PC-9 (cell line): ENCODE data around the gene ADGRB3. TPM values are rescaled to one million over a fixed set of nuclear protein-coding genes. Genes with fewer than 3 reads are reported as not detected.

ENCODE experiments used
- BruUV-seq: library from RNA; stranded (reverse); fragments of 400-500 nt; replicated peaks from 2 replicates; lab custom pipeline; 2021; lab: Mats Ljungman, UMichigan
- CTCF ChIA-PET: fragments of 300-600 bp; sonication (Branson Sonifier 250); formaldehyde crosslinking; loops from one replicate; lab custom pipeline; 2022; ENCODE audit warnings: antibody characterized with exemption; lab: Charles Lee
- POLR2A ChIA-PET: fragments of 300-600 bp; sonication (Branson Sonifier 250); formaldehyde crosslinking; loops from one replicate; lab custom pipeline; 2022; ENCODE audit warnings: antibody characterized with exemption; ENCODE audit not compliant: unreplicated experiment; lab: Charles Lee
- DNase-seq, 2 experiments: peaks; one replicate each; pipeline versions ENCODE4 v3.0.0 to v3.0.0-alpha.2; 2015 to 2022; ENCODE audit warnings: mixed read lengths in 1 of 2
- H2AFZ ChIP-seq: fragments of 200-600 bp; sonication (generic); 2 replicates; pipeline ENCODE4 v1.8.1; 2017; ENCODE audit warnings: antibody characterized with exemption
- H3F3A ChIP-seq: fragments of 200-600 bp; sonication (generic); 2 replicates; pipeline ENCODE4 v1.8.1; 2017; ENCODE audit warnings: antibody characterized with exemption, mild to moderate bottlenecking, low read depth; ENCODE audit not compliant: insufficient read depth
- H3K27ac ChIP-seq: fragments of 200-600 bp; sonication (generic); 2 replicates; pipeline ENCODE4 v1.6.1; 2016; ENCODE audit warnings: mixed run types
- H3K27me3 ChIP-seq: fragments of 200-600 bp; sonication (generic); 2 replicates; pipeline ENCODE4 v1.6.1; 2016; ENCODE audit warnings: low read depth, mixed run types; ENCODE audit not compliant: insufficient read depth
- H3K36me3 ChIP-seq: fragments of 200-600 bp; sonication (generic); 2 replicates; pipeline ENCODE4 v1.6.1; 2016; ENCODE audit warnings: low read depth, mixed run types
- H3K4me1 ChIP-seq: fragments of 200-600 bp; sonication (generic); replicated peaks from 2 replicates; pipeline ENCODE4 v1.6.1; 2016; ENCODE audit warnings: mixed run types; ENCODE audit not compliant: insufficient read depth
- H3K4me2 ChIP-seq: fragments of 200-600 bp; sonication (generic); 2 replicates; pipeline ENCODE4 v1.6.1; 2017; ENCODE audit warnings: mixed run types
- H3K4me3 ChIP-seq: fragments of 200-600 bp; sonication (generic); 2 replicates; pipeline ENCODE4 v1.6.1; 2016; ENCODE audit warnings: mixed run types
- H3K79me2 ChIP-seq: fragments of 200-600 bp; sonication (generic); 2 replicates; pipeline ENCODE4 v1.6.1; 2017; ENCODE audit warnings: low read depth, mixed run types
- H3K9me2 ChIP-seq: fragments of 200-600 bp; sonication (generic); 2 replicates; pipeline ENCODE4 v1.8.1; 2017; ENCODE audit warnings: mild to moderate bottlenecking; ENCODE audit not compliant: insufficient read depth
- H3K9me3 ChIP-seq: fragments of 200-600 bp; sonication (generic); 2 replicates; pipeline ENCODE4 v1.8.1; 2016; ENCODE audit warnings: low read depth; ENCODE audit not compliant: insufficient read depth
- H4K20me1 ChIP-seq: fragments of 200-600 bp; sonication (generic); 2 replicates; pipeline ENCODE4 v1.8.1; 2017; ENCODE audit not compliant: insufficient read depth
- EZH2 ChIP-seq: fragments of 200-600 bp; sonication (generic); IDR thresholded peaks from 2 replicates; pipeline ENCODE4 v1.8.0; 2017; ENCODE audit warnings: antibody characterized with exemption, low read depth
- intact Hi-C: fragments of 100-400 bp; cut with micrococcal nuclease; formaldehyde crosslinking; loops from one replicate; pipeline ENCODE4 v1.10.0; 2022; ENCODE audit not compliant: unreplicated experiment
- total RNA-seq: library from RNA; stranded (reverse); gene quantifications from 2 replicates; pipeline ENCODE4 v1.2.3, GENCODE V29; 2021
- TF ChIP-seq, protein P1 (sequence below): fragments of 200-600 bp; sonication (generic); conservative IDR thresholded peaks from 2 replicates; pipeline ENCODE4 v1.6.1; 2017; ENCODE audit warnings: mixed run types, antibody characterized with exemption, mild to moderate bottlenecking, moderate library complexity

ADGRB3 gene
- total RNA-seq, 1 experiment from 2014 or later: not detected

DNA sequence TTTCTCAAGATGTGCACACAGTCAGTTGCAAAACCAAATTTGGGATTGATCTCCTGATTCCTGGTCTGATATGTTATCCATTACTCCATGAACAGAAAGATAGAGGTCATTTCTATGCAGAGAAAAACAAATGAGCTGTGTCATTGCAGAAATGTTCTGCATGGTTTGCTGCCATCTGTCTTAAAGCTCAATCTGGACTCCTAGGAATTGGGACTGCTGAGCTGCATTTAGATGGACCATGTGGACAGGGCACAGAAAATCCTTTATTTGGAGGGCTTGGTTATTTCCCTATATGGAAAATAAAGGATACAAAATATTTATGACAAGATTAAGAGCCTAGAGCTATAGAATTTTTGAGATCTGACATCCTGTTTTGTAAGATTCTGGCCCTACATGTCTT is 91.3 kb downstream of the ADGRB3 start:
- Histone ChIP-seq H3F3A (no peaks in the 10 kb centered on the region), H3K79me2 (no peaks in the 10 kb centered on the region), H3K36me3 (no peaks in the 10 kb centered on the region), H3K27ac (no peak overlapping the region), H3K4me3 (no peak overlapping the region), H3K27me3 (no peaks in the 10 kb centered on the region), H3K9me3 (no peaks in the 10 kb centered on the region), H4K20me1 (no peaks in the 10 kb centered on the region), H2AFZ (no peak overlapping the region), H3K9me2 (no peaks in the 10 kb centered on the region; the same call in 1 of the 2 replicates), H3K4me2 (no peak overlapping the region), H3K4me1 (no peaks in the 10 kb centered on the region)
- no TSS peak for BruUV-seq
- ChIA-PET POLR2A (no interaction called here), CTCF (no interaction called here)
- intact Hi-C loops: no loop called here
- no peak for TF ChIP-seq EZH2
- TF ChIP-seq, protein P1, sequence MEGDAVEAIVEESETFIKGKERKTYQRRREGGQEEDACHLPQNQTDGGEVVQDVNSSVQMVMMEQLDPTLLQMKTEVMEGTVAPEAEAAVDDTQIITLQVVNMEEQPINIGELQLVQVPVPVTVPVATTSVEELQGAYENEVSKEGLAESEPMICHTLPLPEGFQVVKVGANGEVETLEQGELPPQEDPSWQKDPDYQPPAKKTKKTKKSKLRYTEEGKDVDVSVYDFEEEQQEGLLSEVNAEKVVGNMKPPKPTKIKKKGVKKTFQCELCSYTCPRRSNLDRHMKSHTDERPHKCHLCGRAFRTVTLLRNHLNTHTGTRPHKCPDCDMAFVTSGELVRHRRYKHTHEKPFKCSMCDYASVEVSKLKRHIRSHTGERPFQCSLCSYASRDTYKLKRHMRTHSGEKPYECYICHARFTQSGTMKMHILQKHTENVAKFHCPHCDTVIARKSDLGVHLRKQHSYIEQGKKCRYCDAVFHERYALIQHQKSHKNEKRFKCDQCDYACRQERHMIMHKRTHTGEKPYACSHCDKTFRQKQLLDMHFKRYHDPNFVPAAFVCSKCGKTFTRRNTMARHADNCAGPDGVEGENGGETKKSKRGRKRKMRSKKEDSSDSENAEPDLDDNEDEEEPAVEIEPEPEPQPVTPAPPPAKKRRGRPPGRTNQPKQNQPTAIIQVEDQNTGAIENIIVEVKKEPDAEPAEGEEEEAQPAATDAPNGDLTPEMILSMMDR: no peak
- DNase-seq: no peak

DNA sequence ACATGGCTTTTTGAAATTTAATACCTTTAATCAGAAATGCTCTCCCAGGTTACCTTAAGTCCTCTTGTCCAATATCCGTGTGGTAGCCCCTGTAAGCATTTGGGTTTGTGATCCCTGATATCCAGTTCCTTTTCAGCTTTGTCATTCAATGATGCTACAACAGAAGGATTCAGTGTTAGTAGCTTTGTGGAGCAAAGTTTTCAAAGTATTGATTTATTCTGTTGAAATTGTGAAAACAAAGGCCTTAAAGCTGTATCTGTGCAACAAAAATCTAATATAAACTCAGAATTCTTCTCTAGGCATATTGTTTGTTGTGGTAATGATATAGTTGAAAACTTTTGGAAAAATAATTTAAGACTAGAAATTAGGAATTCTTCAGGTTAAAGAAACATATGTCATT is 91.9 kb downstream of the ADGRB3 start:
- Histone ChIP-seq H3K36me3 (no peaks in the 10 kb centered on the region), H3K9me2 (no peaks in the 10 kb centered on the region; the same call in 1 of the 2 replicates), H4K20me1 (no peaks in the 10 kb centered on the region), H3K9me3 (no peaks in the 10 kb centered on the region), H3K4me1 (no peaks in the 10 kb centered on the region), H2AFZ (no peak overlapping the region), H3K27me3 (no peaks in the 10 kb centered on the region), H3K27ac (no peak overlapping the region), H3K4me2 (no peak overlapping the region), H3K79me2 (no peaks in the 10 kb centered on the region), H3F3A (no peaks in the 10 kb centered on the region), H3K4me3 (no peak overlapping the region)
- POLR2A ChIA-PET: no interaction called here
- intact Hi-C loops: no loop called here
- no TSS peak for BruUV-seq
- no peak for DNase-seq
- TF ChIP-seq EZH2: no peak
- TF ChIP-seq, protein P1: no peak
- CTCF ChIA-PET: no interaction called here

DNA sequence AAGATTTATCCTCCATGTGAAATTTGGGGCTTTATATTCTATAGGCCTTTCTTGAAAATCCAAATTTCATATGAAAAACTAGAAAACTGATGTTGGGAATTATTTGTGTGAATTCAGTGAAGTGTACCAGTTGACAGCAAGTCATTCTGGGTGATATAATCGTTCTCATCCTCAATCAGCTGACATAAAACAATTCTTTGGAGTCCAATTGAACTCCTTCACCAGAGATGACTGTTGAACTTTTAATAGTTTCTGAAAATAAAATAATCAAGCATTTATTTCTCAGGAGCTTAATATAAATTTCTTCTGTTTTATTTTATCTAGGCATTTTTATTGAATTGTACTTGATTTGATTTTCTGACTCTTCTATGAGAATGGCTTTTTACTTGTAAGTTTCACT is 92.6 kb downstream of the ADGRB3 start:
- H3F3A ChIP-seq: no peaks in the 10 kb centered on the region
- no peaks in the 10 kb centered on the region for H3K9me3 ChIP-seq
- H3K4me2 ChIP-seq: no peak overlapping the region
- H3K4me3 ChIP-seq: no peak overlapping the region
- no TSS peak for BruUV-seq
- intact Hi-C loops: no loop called here
- H3K27me3 ChIP-seq: no peaks in the 10 kb centered on the region
- POLR2A ChIA-PET: interaction anchor here (0.7 kb wide), 1 partner anchor 1158 kb away, joined by 4 read pairs; no protein-coding TSS in a partner anchor
- H3K36me3 ChIP-seq: no peaks in the 10 kb centered on the region
- no peaks in the 10 kb centered on the region for H4K20me1 ChIP-seq
- H3K4me1 ChIP-seq: no peaks in the 10 kb centered on the region
- DNase-seq: no peak
- no peaks in the 10 kb centered on the region; the same call in 1 of the 2 replicates for H3K9me2 ChIP-seq
- H2AFZ ChIP-seq: no peak overlapping the region
- H3K27ac ChIP-seq: no peak overlapping the region
- TF ChIP-seq, protein P1: no peak
- no peak for TF ChIP-seq EZH2
- CTCF ChIA-PET: no interaction called here
- no peaks in the 10 kb centered on the region for H3K79me2 ChIP-seq
